Measurements from ENCODE around the gene AGK.

DNA sequence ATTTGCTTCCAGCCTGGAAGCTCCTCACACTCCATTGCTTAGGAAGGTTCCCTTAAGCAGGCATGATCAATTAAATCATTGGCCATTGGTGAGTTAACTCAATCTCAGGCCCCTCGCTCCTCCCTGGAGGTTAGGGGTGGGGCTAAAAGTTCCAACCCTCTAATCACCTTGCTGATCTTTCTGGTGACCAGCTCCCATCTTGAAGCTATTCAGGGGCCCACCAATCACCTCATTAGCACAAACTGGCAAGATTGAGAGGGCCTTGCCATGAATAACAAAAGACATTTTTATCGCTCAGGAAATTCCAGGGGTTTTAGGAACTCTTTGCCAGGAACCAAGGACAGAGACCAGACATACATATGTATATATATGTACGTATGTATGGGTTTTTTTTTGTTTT lies 58.4 kb downstream of the AGK start:
- TF ChIP-seq, protein P1, sequence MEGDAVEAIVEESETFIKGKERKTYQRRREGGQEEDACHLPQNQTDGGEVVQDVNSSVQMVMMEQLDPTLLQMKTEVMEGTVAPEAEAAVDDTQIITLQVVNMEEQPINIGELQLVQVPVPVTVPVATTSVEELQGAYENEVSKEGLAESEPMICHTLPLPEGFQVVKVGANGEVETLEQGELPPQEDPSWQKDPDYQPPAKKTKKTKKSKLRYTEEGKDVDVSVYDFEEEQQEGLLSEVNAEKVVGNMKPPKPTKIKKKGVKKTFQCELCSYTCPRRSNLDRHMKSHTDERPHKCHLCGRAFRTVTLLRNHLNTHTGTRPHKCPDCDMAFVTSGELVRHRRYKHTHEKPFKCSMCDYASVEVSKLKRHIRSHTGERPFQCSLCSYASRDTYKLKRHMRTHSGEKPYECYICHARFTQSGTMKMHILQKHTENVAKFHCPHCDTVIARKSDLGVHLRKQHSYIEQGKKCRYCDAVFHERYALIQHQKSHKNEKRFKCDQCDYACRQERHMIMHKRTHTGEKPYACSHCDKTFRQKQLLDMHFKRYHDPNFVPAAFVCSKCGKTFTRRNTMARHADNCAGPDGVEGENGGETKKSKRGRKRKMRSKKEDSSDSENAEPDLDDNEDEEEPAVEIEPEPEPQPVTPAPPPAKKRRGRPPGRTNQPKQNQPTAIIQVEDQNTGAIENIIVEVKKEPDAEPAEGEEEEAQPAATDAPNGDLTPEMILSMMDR (IDR thresholded peaks at IDR 0.05), result no peak
- TF ChIP-seq POLR2A (IDR thresholded peaks at IDR 0.05), result no peak

Data from uterus (tissue), 2 donors.